CD4-positive, alpha-beta T cell treated with Interferon gamma for 1 hour (primary cell): Measurements from ENCODE around the gene ATF4.
A peak's percentile ranks its signal among the peaks of the same experiment; 100 is the strongest.

Experiments
- DNase-seq: peaks from one replicate; pipeline ENCODE4 v3.0.0-alpha.2; 2020

ATF4 gene

DNA sequence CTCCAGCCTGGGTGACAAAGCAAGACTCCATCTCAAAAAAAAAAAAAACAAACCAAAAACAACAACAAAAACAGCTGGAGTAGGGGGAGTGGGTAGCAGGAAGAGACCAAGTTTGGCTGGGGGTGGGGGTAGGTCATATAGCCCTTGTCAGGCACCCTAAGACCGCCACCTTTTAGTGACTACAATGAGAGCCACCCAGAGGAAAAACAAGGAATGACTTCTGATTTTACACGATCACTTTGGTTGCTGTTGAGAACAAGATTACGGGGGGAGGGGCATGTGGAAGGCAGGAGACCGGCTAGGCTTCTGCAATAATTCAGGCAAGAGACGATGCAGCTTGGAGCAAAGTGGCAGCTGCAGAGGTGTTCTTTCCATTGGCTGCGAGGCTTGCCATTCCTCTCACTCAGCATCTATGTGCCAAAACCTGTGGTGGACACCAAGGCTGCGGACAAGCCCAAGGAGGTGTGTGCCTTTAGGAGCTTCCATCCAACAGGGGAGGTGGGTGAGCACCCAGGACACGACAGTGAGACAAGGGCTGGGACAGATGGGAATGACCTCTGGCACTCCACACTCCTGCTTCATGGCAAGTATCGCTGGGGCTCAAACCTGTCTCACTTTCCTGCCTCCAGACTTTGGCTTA is 10.4 kb downstream of the ATF4 start:
- DNase-seq: no peak

- DNase-seq: peak; percentile 99
Observed at GRCh38 chr22:39532215-39533073, 12.1 kb downstream of the ATF4 start, which contains the start of gene RPS19BP1. RPS19BP1 (minus strand) TSS chr22:39532748; CDS start chr22:39532738, 10 bp downstream.

DNA sequence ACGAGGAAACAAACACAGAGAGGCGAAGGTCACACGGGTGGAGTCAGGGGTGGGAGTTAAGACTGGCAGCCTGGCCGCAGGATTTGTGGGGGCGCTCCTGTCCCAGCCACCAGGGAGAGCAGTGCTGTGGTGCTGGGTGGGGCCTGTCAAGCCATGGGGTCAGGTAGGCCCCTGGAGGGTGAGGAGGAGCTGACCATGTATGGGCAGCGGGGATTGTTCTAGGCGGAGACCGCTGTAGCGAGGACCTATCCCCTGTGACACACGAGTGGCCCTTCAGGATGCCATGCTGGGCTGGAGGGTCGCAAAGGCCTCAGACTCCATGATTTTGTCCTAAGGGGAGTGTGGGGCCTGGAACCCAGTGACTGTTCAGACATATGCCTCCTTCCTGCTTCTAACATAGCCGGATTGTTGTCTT is 13.7 kb downstream of the ATF4 start:
- no peak for DNase-seq

DNA sequence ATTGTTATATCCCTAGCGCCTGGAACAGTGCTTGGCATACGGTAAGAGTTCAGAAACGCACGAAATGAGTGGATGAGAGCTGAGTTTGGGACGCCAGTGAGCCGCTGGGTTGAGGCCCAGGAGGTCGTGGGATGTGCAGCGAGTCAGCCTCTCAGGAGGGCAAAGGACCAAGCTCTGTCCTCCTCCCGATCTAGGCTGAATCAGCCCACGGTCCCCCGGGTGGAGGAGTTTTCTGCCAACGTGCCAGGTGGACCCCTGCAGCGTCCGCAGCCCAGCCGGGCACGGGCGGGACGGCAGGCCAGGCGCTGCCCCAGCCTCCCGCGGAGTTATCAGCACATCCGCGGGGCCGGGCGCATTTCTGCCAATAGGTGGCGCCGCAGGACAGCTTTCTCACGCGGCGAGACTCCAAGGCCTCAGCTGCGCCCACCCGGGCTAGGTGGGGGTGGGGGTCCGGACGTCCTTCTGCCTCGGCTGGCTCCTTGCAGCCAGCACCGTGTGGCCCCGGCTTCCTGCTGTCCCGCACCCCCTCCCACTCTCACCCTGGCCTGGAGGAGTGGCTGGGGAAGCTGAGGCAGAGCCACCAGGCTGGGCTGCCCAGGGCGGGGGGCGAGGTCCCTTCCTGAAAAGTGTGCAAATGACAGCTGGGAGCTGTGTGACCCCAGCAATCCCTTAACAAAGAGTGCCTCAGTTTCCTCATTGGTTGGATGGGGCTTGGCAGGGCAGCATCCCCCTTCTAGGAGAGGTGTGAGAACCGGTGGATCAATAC is 14.4 kb downstream of the ATF4 start:
- DNase-seq: peak; percentile 68

GRCh38 chr22:39535357-39535725 is 15.0 kb downstream of the ATF4 start:
- no peak for DNase-seq

DNA sequence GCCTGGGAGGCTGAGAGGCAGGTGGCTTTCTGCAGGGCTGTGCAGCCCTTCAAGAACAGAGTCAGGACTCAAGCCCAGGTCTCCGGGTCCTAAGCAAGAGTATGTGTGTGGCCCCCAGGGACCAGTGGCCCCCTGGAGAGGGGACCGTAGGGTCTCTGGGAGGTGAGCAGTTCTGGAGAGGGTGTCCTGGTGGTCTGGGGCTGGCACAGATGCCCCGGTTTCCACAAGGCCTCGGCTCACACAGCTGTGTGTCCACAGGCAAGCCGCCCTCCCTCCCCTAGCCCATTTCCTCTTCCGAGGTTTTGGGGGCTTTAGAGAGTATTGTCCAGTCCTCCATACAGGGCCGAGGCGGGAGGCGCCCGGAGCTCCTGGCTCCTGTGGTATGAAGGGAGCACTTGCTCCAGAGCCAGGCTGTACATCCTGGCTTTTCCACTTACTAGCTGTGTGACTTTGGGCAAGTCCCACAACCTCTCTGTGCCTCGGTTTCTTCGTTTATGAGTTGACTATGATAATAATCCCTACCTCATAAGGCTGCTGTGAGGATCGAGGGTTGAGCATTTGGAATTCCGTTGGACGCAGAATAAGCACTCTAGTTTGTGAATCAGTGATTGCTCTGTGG is 15.6 kb downstream of the ATF4 start:
- DNase-seq: no peak

GRCh38 chr22:39536711-39537110 is 16.3 kb downstream of the ATF4 start:
- no peak for DNase-seq

DNA sequence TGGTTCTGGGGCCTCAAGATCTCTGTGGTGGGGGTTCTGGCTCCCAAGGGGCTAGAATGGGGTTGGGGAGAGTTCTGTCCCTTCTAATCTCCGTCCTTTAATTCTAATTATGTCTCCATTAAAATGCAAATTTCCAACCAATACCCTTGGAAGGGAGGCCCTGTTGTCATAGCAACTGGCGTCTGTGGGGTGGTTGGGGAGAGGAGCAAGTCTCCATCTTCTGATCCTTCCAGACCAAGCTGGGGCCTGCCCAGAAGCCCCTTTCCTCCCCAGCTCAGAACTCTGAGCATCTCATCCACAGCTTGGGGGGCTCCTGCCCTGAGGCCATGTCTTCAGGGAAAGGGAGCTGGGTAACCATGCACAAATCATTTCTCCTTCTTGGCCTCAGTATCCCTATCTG is 17.6 kb downstream of the ATF4 start:
- no peak for DNase-seq

DNA sequence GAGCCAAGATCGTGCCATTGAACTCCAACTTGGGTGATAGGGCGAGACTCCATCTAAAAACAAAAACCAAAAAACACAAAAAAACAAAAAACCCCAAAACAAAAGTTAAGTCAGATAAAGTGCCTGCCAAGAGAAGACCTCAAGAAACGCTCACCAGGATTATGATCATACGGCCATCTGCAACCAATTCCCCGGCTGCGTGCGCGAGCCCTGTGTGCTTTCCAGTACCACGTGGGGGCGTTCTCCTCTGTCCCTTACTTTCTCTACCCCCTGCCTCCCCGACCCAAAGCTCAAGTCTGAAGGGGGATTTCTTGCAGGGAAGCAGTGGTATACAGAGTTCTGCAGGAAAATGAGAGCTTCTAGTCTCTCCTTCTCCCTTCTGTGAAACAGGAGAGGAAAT is 22.7 kb downstream of the ATF4 start:
- no peak for DNase-seq

- DNase-seq: no peak
Observed at GRCh38 chr22:39545386-39546365, 25.3 kb downstream of the ATF4 start.

- DNase-seq: no peak
Observed at GRCh38 chr22:39546889-39547586, 26.7 kb downstream of the ATF4 start.

GRCh38 chr22:39547587-39547947 is 27.2 kb downstream of the ATF4 start:
- no peak for DNase-seq

DNA sequence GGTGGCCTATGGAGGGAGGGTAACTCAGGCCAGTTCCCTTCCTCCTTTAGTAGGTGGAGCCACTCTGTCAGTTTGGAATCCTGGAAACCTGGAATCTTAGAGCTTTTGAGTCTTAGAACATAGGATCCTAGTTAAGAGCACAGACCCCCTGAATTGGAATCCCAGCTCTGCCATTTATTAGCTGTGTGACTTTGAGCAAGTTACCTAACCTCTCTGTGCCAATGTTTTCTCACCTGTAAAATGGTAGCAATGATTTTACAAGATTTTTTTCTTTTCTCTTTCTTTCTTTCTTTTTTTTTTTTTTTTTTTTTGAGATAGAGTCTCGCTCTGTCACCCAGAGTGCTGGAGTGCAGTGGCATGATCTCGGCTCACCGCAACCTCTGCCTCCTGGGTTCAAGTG is 33.1 kb downstream of the ATF4 start:
- no peak for DNase-seq

GRCh38 chr22:39554151-39554550 is 33.8 kb downstream of the ATF4 start:
- no peak for DNase-seq

DNA sequence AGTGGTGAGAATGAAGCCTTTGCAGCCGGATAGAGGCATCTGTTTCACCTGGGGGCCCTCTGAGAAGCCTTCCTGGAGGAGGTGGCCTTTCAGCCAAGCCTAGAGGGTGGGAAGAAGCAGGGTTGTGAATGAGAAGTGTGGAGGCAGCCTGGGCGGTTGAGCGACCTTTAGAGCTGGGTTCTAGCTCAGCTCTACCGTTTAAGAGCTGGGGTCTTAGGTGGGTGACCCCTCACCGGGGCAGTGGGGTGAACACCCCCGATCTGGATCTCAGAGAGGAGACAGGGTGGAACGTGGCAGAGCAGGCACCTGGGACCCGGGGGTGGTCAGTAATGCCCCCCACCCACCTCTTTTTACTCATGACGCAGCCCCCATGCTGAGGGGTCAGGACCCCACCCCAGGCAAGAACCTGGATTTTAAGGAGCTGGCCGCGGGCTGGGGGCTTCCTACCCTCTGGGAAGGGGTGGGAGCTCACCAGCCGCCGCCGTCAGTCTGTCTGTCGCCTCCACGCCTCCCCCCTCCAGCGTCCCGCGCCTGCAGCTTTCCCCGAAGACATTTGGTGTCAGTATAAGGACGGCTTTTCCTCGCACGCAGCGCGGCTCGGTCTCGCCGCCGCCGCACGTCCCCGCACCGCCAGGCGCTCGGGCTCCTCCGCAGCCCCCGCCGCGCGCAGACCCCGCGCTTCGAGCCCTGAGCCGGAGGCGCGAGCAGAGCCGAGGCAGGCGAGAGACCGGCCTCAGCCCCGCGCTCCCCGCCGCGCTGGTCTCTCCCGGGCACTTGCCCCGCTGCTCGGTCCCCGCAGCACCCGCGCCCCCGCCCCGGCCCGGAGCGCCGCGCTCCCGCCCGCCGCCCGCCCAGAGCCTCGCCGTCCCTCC is 36.8 kb downstream of the ATF4 start:
- peak; percentile 43 for DNase-seq

DNA sequence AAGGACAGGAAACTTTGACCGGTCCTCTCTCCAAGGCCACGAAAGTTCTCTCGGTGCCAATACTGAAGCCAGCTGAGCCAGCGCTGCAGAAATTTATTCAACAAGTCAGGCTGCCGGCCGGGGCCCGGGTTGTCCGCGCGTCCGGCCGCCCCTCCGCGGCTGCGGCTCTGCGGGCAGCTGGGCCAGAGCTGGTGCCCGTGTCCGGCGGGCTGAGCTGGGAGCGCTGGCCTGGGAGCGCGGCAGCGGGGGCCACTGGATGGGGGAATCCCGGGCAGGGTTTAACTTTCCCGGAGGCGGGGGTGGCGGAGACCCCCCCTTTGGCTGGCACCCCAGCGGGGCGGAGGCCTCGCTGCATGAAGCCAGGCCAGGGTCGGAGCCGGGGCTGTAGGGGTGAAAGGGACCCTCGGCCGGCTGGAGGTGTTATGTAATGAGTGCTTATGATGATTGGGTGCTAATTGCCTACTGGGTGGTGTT is 37.9 kb downstream of the ATF4 start:
- no peak for DNase-seq

GRCh38 chr22:39558950-39559349 is 38.6 kb downstream of the ATF4 start:
- no peak for DNase-seq

DNA sequence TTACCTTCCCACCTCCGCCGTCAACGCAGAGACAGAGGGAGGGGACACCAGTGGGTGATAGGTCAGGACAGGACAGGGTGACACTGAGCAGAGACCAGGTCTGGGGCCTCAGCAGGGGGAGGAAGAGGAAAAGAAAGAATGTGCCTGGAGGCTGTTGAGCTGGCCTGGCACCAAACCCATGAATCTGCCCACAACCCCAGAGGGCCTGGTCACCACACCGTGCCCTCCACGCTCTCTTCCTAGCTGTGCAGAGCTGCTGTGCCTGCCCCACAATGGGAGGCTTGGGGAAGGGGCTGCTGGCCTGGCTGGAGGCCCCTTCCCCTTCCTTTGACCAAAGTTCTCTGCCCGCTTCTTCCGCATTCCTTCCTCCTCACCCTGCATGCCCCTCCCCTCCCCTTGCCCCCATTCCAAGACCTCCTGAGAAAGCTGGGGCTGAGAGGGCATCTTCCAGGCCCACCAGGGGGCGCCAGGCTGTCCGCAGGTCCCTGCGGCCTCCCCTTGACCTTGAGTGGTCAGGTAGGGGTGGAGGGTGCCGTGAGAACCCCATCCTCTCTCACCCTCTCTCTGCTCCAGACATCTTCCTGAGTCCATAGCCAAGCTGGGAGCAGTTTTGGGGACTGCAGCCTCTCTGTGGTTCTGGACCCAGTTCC is 39.2 kb downstream of the ATF4 start:
- no peak for DNase-seq

DNA sequence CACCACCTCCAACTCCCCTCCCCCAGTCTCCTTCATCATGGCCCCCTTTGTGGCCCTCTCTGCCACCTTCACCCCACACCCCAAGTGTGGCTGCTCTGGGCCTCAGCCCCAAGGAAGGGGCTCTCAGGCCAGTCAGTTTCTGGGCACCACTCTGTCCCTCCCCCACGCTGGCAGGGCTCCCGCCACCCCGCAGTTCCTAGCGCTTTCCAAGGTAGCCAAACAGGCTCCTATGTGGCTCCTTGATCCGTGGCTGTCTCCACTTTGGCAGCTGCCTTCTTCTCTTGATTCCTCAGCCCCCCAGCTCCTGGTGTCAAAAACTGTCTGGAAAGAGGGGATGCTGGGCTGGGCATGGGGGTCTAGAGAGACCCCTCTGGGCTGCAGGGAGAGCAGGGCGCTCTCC is 39.8 kb downstream of the ATF4 start:
- DNase-seq: no peak
